AG09319 (cell line): Measurements from ENCODE around the gene CPNE7.

ENCODE experiments used
- DNase-seq: peaks from one replicate; pipeline ENCODE4 v3.0.0-alpha.2; 2010; ENCODE audit warnings: low read depth; ENCODE audit errors: extremely low read depth
- TF ChIP-seq, protein P1 (sequence below): IDR thresholded peaks from 2 replicates; pipeline ENCODE4 v1.5.1; 2011; ENCODE audit warnings: low read depth, mild to moderate bottlenecking, inconsistent platforms, low read length, moderate library complexity

The CPNE7 gene

DNA sequence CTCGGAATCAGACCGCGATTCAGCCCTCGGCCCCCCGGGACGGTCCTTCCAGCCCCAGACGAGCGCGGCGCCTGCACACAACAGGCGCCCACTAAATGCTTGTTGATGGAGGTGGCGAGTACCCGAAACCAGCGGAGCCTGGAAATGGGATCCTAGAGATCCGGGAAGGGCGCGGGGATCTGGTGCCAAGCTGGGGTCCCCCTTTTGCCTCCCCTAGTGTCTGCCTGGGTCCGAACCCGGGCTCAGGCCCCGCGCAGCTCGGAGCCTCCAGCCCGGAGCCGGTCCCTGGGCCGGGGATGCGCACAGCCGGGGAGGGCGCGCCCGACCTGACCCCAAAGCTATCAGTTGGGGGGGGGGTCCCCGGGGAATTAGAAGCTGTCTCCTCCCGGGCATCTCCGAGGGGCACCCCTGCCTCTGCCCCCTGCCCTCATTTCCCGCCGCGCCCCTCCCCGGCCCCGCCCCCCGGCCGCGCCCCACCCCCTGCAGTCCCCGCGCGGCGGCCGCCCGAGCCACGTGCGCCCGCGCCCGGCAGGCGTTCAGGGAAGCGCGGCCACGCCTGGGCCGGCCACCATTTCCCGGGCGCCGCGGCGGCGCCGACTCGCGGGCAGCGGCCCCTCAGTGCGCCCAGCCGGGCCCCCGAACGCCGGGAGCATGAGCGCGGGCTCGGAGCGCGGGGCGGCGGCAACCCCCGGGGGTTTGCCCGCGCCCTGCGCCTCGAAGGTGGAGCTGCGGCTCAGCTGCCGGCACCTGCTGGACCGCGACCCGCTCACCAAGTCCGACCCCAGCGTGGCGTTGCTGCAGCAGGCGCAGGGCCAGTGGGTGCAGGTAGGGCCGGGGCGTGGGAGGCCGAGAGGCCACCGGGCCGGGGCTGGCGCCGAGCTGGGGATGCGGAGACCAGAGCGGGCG lies at the start of gene CPNE7:
CPNE7 (plus strand) TSS at position 512 of the 906 bp plus-strand sequence; CDS start at position 652, 140 bp downstream.
- no peak for DNase-seq
- TF ChIP-seq, protein P1, sequence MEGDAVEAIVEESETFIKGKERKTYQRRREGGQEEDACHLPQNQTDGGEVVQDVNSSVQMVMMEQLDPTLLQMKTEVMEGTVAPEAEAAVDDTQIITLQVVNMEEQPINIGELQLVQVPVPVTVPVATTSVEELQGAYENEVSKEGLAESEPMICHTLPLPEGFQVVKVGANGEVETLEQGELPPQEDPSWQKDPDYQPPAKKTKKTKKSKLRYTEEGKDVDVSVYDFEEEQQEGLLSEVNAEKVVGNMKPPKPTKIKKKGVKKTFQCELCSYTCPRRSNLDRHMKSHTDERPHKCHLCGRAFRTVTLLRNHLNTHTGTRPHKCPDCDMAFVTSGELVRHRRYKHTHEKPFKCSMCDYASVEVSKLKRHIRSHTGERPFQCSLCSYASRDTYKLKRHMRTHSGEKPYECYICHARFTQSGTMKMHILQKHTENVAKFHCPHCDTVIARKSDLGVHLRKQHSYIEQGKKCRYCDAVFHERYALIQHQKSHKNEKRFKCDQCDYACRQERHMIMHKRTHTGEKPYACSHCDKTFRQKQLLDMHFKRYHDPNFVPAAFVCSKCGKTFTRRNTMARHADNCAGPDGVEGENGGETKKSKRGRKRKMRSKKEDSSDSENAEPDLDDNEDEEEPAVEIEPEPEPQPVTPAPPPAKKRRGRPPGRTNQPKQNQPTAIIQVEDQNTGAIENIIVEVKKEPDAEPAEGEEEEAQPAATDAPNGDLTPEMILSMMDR, result no peak

DNA sequence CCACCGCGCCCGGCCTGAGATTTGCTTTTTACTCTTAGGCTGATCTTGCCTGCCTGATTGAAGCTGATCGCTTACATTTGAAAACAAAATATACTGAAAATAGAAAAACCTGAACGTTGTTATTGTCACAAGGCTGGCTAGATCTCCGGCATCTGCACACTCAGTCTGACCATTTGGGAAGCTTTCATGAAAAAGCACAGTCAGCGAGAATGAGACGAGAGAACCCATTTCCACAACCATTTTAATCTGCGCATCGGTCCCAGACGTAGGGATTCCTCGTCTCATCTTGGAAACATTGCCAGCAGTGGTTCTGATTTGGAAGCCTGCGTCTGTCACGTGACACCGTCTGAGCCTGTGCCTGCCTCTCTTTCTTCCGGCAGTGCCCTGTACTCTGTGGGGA lies 46.5 kb upstream of the CPNE7 start:
- TF ChIP-seq, protein P1, result no peak
- no peak for DNase-seq

DNA sequence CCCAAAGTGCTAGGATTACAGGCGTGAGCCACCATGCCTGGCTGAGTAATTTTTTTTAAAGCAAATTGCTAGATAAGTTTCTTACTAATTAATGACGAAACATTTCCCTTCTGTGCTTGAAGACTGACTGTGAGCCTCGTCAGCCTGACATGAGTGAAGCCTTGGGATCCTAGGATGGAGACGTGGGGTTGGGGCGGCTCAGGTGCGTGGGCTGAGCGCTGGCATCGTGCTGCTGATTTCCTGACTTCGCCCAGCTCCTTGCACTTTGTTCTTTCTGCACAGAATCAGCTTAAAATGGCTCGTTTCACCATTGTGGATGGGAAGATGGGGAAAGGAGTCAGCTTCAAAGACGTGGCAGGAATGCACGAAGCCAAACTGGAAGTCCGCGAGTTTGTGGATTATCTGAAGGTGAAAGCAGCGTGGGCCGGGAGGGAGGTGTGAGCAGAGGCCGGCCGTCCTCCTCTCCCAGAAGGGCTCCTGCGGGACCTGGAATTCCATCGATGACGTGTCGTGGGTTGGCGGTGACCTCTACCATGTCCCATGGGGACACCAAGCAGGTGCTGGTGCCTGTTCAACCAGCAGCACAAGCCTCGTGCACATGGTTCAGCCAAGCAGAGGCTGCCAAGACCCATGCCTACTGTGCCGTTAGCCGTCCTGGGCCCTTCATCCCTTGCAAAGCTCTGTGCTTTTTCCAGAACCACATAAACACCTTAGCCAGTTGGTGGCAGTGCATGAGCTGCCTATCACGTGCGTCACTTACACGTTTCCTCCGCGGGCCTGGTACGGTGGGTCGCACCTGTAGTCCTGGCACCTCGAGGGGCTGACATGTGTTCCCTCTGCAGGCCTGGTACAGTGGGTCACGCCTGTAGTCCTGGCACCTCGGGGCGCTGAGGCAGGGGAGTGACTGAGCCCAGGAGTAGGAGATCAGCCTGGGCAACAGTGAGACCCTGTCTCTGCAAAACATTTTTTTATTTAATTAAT lies 44.9 kb upstream of the CPNE7 start:
- DNase-seq, result no peak
- TF ChIP-seq, protein P1, result no peak

DNA sequence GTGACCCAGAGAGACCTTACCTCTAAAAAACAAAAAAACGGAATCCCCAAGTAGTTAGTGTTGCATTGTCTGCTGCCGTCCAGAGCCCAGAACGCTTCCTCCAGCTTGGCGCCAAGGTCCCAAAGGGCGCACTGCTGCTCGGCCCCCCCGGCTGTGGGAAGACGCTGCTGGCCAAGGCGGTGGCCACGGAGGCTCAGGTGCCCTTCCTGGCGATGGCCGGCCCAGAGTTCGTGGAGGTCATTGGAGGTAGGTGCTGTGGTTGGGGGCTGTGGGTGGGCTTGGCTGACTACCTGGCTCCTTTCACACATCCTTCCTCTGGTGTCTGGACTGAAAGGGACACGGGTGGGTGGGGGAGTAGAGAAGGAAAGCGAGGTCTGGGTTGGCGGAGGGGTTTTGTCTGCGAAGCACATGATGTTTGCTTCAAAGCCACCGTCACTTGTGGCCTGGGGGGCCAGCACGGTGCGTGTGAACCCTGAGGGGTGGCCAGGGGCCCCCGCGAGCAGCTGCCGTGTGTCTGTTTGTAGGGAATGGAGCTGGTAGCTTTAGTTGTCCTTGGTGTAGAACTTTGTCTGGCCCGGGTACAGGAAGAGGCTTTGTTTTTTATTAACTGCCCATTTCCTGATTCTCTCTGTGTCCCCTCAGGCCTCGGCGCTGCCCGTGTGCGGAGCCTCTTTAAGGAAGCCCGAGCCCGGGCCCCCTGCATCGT lies 43.6 kb upstream of the CPNE7 start:
- no peak for DNase-seq
- TF ChIP-seq, protein P1, result no peak

DNA sequence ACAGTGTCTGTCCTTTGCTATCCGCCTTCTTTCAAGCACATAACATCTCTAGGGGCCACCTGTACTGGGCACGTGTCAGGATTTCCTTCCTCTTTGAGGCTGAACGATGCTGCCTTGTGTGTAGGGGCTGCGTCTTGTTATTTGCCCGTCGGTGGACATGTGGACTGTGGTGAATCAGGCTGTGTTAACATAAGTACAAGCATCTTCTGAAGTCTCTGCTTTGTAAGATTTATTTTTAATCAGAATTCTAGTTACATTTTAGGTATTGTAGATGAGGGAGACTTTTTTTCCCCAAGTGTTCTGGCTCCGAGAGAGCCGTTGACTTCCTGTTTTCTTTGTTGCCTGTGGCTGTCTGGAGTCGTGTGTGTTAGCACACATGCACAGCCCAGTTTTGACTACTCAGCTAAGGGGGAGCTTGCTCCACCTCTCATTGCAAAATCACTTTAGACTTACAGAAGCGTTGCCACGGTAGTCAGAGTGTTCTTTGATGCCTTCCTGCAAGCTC lies 41.3 kb upstream of the CPNE7 start:
- TF ChIP-seq, protein P1, result no peak
- DNase-seq, result no peak

DNA sequence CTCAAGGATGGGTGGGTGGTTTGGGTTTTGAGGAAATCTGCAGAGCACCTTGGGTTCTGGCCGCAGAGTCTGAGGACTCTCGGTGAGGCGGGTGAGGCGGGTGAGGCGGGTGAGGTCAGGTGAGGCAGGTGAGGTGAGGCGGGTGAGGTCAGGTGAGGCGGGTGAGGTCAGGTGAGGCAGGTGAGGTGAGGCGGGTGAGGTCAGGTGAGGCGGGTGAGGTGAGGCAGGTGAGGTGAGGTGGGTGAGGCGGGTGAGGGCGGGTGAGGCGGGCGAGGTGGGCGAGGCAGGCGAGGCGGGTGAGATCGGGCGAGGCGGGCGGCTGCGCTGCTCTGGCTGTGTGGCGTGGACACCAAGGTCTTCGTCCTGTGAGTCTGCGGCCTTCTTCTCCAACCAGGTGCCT lies 39.2 kb upstream of the CPNE7 start:
- TF ChIP-seq, protein P1, result no peak
- DNase-seq, result no peak
